ENCODE results near the gene BEND6. TPM values are rescaled to one million over a fixed set of nuclear protein-coding genes. Genes with fewer than 3 reads are reported as not detected.

The BEND6 gene
- polyA plus RNA-seq, 3 donors, result not detected

DNA sequence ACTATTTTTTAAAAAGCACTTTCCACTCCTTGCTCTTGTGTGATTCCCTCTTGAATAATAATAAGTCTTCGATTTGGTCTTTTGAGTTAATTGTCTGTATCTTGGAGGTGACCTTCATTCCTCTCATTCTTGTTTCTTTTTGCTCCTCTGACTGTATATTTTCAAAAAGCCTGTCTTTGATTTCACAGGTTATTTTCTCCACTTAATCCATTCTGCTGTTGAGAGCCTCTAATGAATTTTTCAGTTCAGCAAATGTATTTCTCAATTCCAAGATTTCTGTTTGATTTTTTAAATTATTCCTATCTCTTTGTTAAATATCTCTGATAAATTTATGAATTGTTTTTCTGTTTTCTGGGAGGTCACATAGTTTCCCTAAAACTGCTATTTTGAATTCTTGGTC lies 69.9 kb downstream of the BEND6 start:
- H3K9me3 Mint-ChIP-seq, result peaks cover 12 to 19% (median 16%) of the 10 kb centered on the region in 7 donors
- Histone ChIP-seq H3K27me3 (ENCODE audit: control insufficient read depth in 2 of 2, insufficient read depth in 2 of 2, low read length in 2 of 2) (no peaks in the 10 kb centered on the region), H4K20me1 (ENCODE audit: insufficient read depth, low read length) (no peaks in the 10 kb centered on the region), H3K36me3 (replicated peaks in 1 of 2; ENCODE audit: control insufficient read depth in 1 of 2, insufficient read depth in 2 of 2, low read length in 2 of 2) (no peaks in the 10 kb centered on the region), H3K9ac (ENCODE audit: insufficient read depth, low read length, poor library complexity, severe bottlenecking) (no peak overlapping the region), H2AFZ (ENCODE audit: insufficient read depth, low read depth, low read length, poor library complexity, severe bottlenecking) (no peak overlapping the region), H3K4me3 (replicated peaks in 1 of 3; ENCODE audit: low read depth in 2 of 3, low read length in 3 of 3) (no peak overlapping the region), H3K9me3 (replicated peaks in 1 of 2; ENCODE audit: control insufficient read depth in 1 of 2, insufficient read depth in 1 of 2, low read length in 2 of 2) (peaks cover 4 to 12% of the 10 kb centered on the region in 2 donors), H3K79me2 (ENCODE audit: insufficient read depth, low read length) (no peaks in the 10 kb centered on the region), H3K4me1 (ENCODE audit: control insufficient read depth in 1 of 2, insufficient read depth in 2 of 2, low read length in 2 of 2) (no peaks in the 10 kb centered on the region), H3K4me2 (replicated peaks; ENCODE audit: extremely low read depth, low read length, poor library complexity, severe bottlenecking) (no peak overlapping the region), H3K27ac (ENCODE audit: low read depth in 1 of 2, low read length in 2 of 2) (no peak overlapping the region)
- H3K27me3 Mint-ChIP-seq (ENCODE audit: low read depth in 3 of 3), result no peaks in the 10 kb centered on the region
- intact Hi-C loops (cut with micrococcal nuclease), result no loop called here
- H3K4me3 Mint-ChIP-seq, result no peak overlapping the region
- WGBS (ENCODE audit: insufficient coverage), result no CpG with 5 or more reads among the region's 1 CpG
- no peaks in the 10 kb centered on the region for H3K4me1 Mint-ChIP-seq
- no peak for DNase-seq
- TF ChIP-seq, protein P1, sequence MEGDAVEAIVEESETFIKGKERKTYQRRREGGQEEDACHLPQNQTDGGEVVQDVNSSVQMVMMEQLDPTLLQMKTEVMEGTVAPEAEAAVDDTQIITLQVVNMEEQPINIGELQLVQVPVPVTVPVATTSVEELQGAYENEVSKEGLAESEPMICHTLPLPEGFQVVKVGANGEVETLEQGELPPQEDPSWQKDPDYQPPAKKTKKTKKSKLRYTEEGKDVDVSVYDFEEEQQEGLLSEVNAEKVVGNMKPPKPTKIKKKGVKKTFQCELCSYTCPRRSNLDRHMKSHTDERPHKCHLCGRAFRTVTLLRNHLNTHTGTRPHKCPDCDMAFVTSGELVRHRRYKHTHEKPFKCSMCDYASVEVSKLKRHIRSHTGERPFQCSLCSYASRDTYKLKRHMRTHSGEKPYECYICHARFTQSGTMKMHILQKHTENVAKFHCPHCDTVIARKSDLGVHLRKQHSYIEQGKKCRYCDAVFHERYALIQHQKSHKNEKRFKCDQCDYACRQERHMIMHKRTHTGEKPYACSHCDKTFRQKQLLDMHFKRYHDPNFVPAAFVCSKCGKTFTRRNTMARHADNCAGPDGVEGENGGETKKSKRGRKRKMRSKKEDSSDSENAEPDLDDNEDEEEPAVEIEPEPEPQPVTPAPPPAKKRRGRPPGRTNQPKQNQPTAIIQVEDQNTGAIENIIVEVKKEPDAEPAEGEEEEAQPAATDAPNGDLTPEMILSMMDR (IDR thresholded peaks at IDR 0.05), result no peak
- H3K27ac Mint-ChIP-seq, result no peak overlapping the region
- no peaks in the 10 kb centered on the region for H3K36me3 Mint-ChIP-seq

DNA sequence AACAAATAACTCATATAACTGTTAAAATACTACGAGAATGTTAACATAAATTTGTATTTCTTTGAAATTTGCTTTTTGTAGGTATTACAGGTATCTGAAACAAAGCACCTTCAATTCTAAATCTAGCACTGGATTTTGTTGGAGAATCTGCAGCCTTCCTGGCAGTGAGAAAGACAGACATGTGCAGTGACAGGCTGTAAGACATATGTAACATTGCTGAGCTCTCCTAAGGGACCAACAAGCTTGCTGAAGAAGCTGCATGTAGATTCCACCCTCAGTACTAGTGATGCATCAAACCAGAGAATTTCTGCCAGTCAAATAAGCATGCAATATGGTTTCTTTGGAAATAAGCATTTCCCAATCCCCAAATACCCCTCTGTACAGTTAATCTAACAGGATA lies 71.1 kb downstream of the BEND6 start:
- no CpG with 5 or more reads among the region's 1 CpG for WGBS (ENCODE audit: insufficient coverage)
- Histone ChIP-seq H3K4me3 (replicated peaks in 1 of 3; ENCODE audit: low read depth in 2 of 3, low read length in 3 of 3) (no peak overlapping the region), H3K9me3 (replicated peaks in 1 of 2; ENCODE audit: control insufficient read depth in 1 of 2, insufficient read depth in 1 of 2, low read length in 2 of 2) (peaks cover 4 to 12% of the 10 kb centered on the region in 2 donors), H3K36me3 (replicated peaks in 1 of 2; ENCODE audit: control insufficient read depth in 1 of 2, insufficient read depth in 2 of 2, low read length in 2 of 2) (no peaks in the 10 kb centered on the region), H3K4me1 (ENCODE audit: control insufficient read depth in 1 of 2, insufficient read depth in 2 of 2, low read length in 2 of 2) (no peaks in the 10 kb centered on the region), H2AFZ (ENCODE audit: insufficient read depth, low read depth, low read length, poor library complexity, severe bottlenecking) (no peak overlapping the region), H3K9ac (ENCODE audit: insufficient read depth, low read length, poor library complexity, severe bottlenecking) (no peak overlapping the region), H3K4me2 (replicated peaks; ENCODE audit: extremely low read depth, low read length, poor library complexity, severe bottlenecking) (no peak overlapping the region), H4K20me1 (ENCODE audit: insufficient read depth, low read length) (no peaks in the 10 kb centered on the region), H3K79me2 (ENCODE audit: insufficient read depth, low read length) (no peaks in the 10 kb centered on the region), H3K27me3 (ENCODE audit: control insufficient read depth in 2 of 2, insufficient read depth in 2 of 2, low read length in 2 of 2) (no peaks in the 10 kb centered on the region), H3K27ac (ENCODE audit: low read depth in 1 of 2, low read length in 2 of 2) (no peak overlapping the region)
- Mint-ChIP-seq H3K27me3 (ENCODE audit: low read depth in 3 of 3) (no peaks in the 10 kb centered on the region), H3K27ac (no peak overlapping the region), H3K36me3 (no peaks in the 10 kb centered on the region), H3K4me1 (no peaks in the 10 kb centered on the region), H3K9me3 (peaks cover 12 to 19% (median 16%) of the 10 kb centered on the region in 7 donors), H3K4me3 (no peak overlapping the region)
- DNase-seq, result no peak
- TF ChIP-seq, protein P1 (IDR thresholded peaks at IDR 0.05), result no peak
- intact Hi-C loops (cut with micrococcal nuclease), result no loop called here
